TTC549 (cell line): ENCODE results near the gene SPECC1L.

Experiments
- FAIRE-seq: peaks from 2 replicates; lab custom pipeline; 2012; peaks lifted over from hg19 to GRCh38; lab: Jason Lieb, UNC

Gene SPECC1L

DNA sequence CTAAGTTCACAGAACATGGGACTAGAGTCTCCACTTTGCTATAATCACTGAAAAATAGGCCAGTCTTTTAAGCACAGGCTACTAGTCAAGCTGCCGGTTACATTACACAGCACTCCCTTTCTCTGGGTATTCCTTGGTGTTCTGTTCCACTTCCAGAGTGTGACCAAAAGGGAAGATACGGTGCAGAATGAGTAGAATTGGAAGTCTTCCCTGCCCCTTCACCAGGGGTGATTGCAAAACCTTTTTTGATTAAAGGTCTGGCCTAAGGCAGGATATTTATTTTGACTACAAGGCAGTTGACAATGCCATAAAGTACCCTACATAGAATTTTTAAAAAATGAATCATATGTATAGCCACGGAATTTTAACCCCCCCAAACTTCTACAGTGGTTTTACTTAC lies 97.2 kb downstream of the SPECC1L start:
- FAIRE-seq = no peak

DNA sequence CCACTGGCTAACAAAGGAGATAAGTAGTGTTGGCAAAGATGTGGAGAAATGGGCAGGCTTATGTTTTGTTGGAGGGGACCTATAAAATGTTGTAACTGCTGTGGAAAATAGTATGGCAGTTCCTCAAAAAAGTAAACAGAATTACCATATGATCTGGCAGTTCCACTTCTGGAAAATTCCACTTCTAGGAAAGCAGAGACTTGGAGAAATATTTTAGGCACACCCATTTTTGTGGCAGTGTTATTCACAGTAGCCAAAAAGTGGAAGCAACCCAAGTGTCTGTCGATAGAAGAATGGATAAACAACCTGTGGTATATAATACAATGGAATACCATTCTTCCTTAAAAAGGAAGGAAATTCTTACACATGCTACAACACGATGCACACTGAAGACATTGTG lies 99.8 kb downstream of the SPECC1L start:
- no peak for FAIRE-seq

GRCh38 chr22:24376002-24376401 lies 105.4 kb downstream of the SPECC1L start:
- FAIRE-seq = no peak

DNA sequence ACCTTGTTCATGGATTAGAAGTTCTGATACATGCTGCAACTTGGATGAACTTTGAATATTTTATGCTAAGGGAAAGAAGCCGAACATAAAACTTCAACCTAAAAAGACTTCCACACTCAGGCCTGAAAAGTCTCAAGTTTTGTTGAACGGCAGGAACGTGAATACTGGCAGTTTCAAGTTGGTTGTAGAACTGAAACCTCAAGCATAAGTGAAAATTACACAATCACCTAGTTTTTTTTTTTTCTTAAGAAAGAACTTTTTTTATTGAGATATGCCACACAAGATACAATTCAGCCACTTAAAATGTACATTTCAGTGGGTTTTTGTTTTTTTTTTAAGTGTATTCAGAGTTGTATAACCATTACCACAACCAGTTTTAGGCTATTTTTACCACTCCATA lies 106.0 kb downstream of the SPECC1L start:
- no peak for FAIRE-seq

DNA sequence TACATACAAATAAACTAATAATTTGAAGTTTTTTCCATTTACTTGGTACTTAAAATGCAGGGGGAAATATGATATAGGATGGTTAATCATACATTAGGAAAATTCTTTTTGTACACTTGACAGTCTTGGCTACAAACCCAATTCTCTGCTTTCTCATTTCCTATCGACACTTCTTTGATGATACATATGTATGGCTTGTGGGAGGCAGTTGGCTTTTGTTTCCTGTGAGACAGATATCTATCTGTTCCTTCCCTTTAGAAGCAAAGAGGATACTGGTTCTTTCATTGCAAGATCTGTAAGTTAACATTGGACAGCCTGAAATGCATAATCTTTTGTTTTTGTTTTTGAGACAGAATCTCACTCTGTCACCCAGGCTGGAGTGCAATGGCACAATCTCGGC lies 108.9 kb downstream of the SPECC1L start:
- FAIRE-seq = no peak

- FAIRE-seq = no peak
Measured at GRCh38 chr22:24380220-24380904, 109.7 kb downstream of the SPECC1L start.

- no peak for FAIRE-seq
Measured at GRCh38 chr22:24380905-24381230, 110.2 kb downstream of the SPECC1L start.

- no peak for FAIRE-seq
Measured at GRCh38 chr22:24383061-24383460, 112.4 kb downstream of the SPECC1L start.

- no peak for FAIRE-seq
Measured at GRCh38 chr22:24384131-24384530, 113.5 kb downstream of the SPECC1L start.

DNA sequence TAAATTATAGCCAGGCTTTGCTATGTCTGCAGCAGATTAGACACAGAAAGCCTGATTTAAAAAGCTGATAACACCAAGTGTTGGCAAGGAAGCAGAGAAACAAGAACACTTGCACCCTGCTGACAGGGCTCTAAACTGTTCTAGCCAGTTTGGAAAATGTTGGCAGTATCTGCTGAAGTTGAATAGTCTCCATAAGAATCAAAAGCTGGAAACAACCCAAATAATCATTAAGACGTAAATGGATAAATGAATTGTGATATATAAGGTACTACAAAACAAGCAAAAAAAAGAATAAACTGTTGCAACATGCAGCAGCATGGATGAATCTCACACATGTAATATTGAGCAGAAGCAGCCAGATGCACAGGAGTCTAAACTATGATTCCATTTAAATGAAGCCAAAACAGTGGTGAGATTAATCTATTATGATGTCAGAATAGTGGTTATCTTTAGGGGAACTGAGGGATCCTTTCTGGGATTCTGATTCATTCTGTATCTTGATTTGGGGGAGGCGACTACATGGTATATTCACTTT lies 116.4 kb downstream of the SPECC1L start:
- no peak for FAIRE-seq

- FAIRE-seq = no peak
Measured at GRCh38 chr22:24389680-24390079, 119.0 kb downstream of the SPECC1L start.

- FAIRE-seq = no peak
Measured at GRCh38 chr22:24390156-24390555, 119.5 kb downstream of the SPECC1L start.

- FAIRE-seq = no peak
Measured at GRCh38 chr22:24390576-24390975, 119.9 kb downstream of the SPECC1L start.

- FAIRE-seq = no peak
Measured at GRCh38 chr22:24391836-24392217, 121.2 kb downstream of the SPECC1L start.

- no peak for FAIRE-seq
Measured at GRCh38 chr22:24392218-24392931, 121.7 kb downstream of the SPECC1L start.

DNA sequence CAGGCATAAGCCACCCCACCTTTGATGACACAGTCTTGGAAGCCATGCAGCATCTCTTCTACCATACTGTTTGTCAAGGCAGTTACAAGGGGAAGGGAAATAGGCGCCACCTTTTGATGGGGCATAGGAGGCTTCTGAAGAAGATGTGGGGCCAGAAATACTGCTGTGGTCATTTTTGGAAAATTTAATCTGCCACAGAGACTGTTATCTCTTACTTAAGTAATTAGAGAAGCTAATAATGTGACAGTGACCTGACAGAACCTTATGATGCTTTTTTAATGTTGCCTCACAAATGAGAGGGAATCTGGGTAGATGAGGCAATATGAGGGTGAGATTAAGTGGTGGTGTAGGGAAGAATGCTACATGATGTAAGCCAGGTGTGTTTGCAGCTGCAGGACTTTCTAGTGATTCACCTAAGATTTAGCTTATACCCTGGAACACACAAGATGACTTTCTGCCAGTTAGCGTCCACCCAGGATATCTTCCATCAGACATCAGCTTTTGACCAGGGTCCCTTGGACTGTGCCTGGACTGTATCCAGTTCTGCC lies 122.5 kb downstream of the SPECC1L start:
- no peak for FAIRE-seq

DNA sequence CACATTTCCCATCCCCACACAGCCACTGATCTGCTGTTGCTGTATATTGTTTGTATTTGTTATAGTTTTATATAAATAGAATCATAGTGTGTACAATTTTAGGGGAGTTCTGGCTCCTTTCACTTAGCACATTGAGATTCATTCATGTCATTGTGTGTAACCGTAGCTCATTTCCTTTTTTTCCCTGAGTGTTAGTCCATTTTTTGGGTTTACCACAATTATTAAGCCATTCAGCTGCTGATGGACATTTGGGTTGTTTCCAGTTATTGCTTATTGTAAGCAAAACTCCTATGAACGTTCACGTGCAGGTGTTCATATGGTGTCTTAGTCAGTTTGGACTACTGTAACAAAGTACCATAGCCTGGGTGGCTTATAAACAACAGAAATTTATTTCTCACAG lies 123.2 kb downstream of the SPECC1L start:
- no peak for FAIRE-seq

- FAIRE-seq = no peak
Measured at GRCh38 chr22:24394254-24394653, 123.6 kb downstream of the SPECC1L start.

GRCh38 chr22:24398409-24398808 lies 127.8 kb downstream of the SPECC1L start:
- FAIRE-seq = no peak

GRCh38 chr22:24400034-24400725 lies 129.5 kb downstream of the SPECC1L start:
- no peak for FAIRE-seq

DNA sequence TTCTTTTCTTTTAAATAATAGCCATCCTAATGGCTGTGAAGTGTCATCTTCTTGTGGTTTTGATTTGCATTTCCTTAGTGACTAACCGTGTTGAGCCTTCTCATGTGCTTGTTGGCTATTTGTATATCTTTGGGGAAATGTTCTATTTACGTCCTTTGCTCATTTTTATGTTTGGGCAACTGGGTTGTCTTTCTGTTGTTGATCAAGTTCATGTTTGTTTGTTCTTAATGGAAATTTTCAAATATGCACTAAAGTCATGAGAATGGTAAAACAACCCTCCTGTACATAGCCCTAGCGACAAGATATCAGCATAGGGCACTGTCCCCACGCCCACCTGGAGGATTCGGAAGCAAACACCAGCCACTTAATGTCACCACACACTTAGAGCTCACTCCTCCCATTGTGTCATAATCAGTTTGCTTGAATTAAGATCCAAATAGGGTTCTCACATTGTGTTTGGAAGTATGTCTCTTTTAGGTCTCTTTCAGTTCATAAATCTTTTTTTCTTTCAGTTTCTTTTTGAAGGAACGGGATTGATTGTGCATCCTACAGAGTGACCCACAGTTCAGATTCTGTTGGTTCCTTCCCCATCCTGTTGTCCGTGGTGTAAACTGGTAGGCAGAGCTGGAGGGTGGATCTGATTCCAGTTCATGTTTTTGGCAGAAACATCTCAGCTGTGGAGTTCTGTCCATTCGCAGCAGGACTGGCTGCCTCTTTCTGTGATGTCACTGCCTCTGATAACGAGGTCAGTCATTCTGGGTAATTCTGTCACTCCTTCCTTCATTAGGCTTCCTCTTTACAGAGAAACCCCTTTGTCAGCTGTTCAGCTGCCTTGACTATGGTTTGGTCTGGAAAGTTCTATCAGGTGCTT lies 130.3 kb downstream of the SPECC1L start:
- no peak for FAIRE-seq

- no peak for FAIRE-seq
Measured at GRCh38 chr22:24401931-24402367, 131.3 kb downstream of the SPECC1L start.
